Liver (tissue), 3 donors: Measurements from ENCODE around the gene SLC6A11.

Experiments used
- CTCF ChIP-seq: fragments of 150-350 bp; IDR thresholded peaks from 2 replicates; pipeline ENCODE4 v1.5.1; 2017; ENCODE audit warnings: improper control_type of control experiment, low read depth, low read length; ENCODE audit not compliant: missing input control
- JUND ChIP-seq, 2 donors: IDR thresholded peaks; 2 replicates each; pipeline ENCODE4 v1.6.1; 2016; ENCODE audit warnings: antibody characterized with exemption in 2 of 2
- SP1 ChIP-seq: IDR thresholded peaks from 2 replicates; pipeline ENCODE4 v1.6.1; 2018; ENCODE audit warnings: antibody characterized with exemption, mild to moderate bottlenecking
- TAF1 ChIP-seq: conservative IDR thresholded peaks from 2 replicates; pipeline ENCODE4 v1.6.1; 2016; ENCODE audit warnings: antibody characterized with exemption, mild to moderate bottlenecking
- donor health status: healthy.
- donor health status: healthy.

- TF ChIP-seq CTCF, result no peak
- TF ChIP-seq JUND (IDR thresholded peaks at IDR 0.05), result no peak
- TF ChIP-seq SP1, result no peak
- no peak for TF ChIP-seq TAF1
Measured at GRCh38 chr3:10964537-10965167, 148.6 kb downstream of the SLC6A11 start.
